Activated effector memory CD4-positive, alpha-beta T cell treated with anti-CD3 and anti-CD28 coated beads, Interleukin-2, amount 50 U/mL, for 16 hours (primary cell): ENCODE measurements around the gene DGKD.

Experiments
- DNase-seq: peaks from one replicate; pipeline ENCODE4 v3.0.0-alpha.2; 2020

DGKD gene

GRCh38 chr2:233387667-233388528 lies 33.6 kb downstream of the DGKD start:
- no peak for DNase-seq

GRCh38 chr2:233389601-233390125 lies 35.4 kb downstream of the DGKD start:
- DNase-seq: no peak

GRCh38 chr2:233395687-233396086 lies 41.4 kb downstream of the DGKD start:
- peak; percentile 13 for DNase-seq

GRCh38 chr2:233396726-233397665 lies 42.7 kb downstream of the DGKD start:
- DNase-seq: peak; percentile 61

GRCh38 chr2:233399306-233400225 lies 45.3 kb downstream of the DGKD start:
- peak; percentile 74 for DNase-seq

- peak; percentile 60 for DNase-seq
Measured at GRCh38 chr2:233400341-233400740, 46.0 kb downstream of the DGKD start.

GRCh38 chr2:233400961-233401360 lies 46.7 kb downstream of the DGKD start:
- DNase-seq: peak; percentile 21

- DNase-seq: peak; percentile 46
Measured at GRCh38 chr2:233402346-233402745, 48.1 kb downstream of the DGKD start.

- DNase-seq: peak; percentile 2
Measured at GRCh38 chr2:233402789-233403188, 48.5 kb downstream of the DGKD start.

GRCh38 chr2:233404222-233404621 lies 49.9 kb downstream of the DGKD start:
- peak; percentile 87 for DNase-seq

GRCh38 chr2:233406865-233407264 lies 52.6 kb downstream of the DGKD start:
- no peak for DNase-seq

- no peak for DNase-seq
Measured at GRCh38 chr2:233407771-233408181, 53.5 kb downstream of the DGKD start.

- DNase-seq: no peak
Measured at GRCh38 chr2:233408366-233409285, 54.3 kb downstream of the DGKD start.

- no peak for DNase-seq
Measured at GRCh38 chr2:233409286-233409991, 55.1 kb downstream of the DGKD start.

- no peak for DNase-seq
Measured at GRCh38 chr2:233410196-233410760, 56.0 kb downstream of the DGKD start.

- DNase-seq: no peak
Measured at GRCh38 chr2:233411162-233411561, 56.9 kb downstream of the DGKD start.

- no peak for DNase-seq
Measured at GRCh38 chr2:233412405-233412804, 58.1 kb downstream of the DGKD start.

GRCh38 chr2:233413046-233413445 lies 58.8 kb downstream of the DGKD start:
- no peak for DNase-seq

GRCh38 chr2:233413559-233414272 lies 59.4 kb downstream of the DGKD start:
- peak; percentile 84 for DNase-seq
